Glutamatergic neuron (in vitro differentiated cells): ENCODE results near the gene ZC3H15. TPM values are rescaled to one million over a fixed set of nuclear protein-coding genes. Genes with fewer than 3 reads are reported as not detected.

Source experiments
- DNase-seq: peaks from one replicate; pipeline ENCODE4 v3.0.0; 2022
- H3K27ac Mint-ChIP-seq: one replicate; pipeline ENCODE4 v1.8.0; 2020; ENCODE audit warnings: mild to moderate bottlenecking, mixed read lengths, inconsistent platforms; ENCODE audit not compliant: unreplicated experiment
- H3K27me3 Mint-ChIP-seq: one replicate; pipeline ENCODE4 v1.8.0; 2020; ENCODE audit warnings: mild to moderate bottlenecking, moderate library complexity, mixed read lengths, inconsistent platforms; ENCODE audit not compliant: unreplicated experiment
- H3K36me3 Mint-ChIP-seq: one replicate; pipeline ENCODE4 v1.8.0; 2020; ENCODE audit warnings: mild to moderate bottlenecking, mixed read lengths, inconsistent platforms; ENCODE audit not compliant: unreplicated experiment
- H3K4me1 Mint-ChIP-seq: one replicate; pipeline ENCODE4 v1.8.0; 2020; ENCODE audit warnings: mild to moderate bottlenecking, low read depth, mixed read lengths, inconsistent platforms; ENCODE audit not compliant: unreplicated experiment
- H3K4me3 Mint-ChIP-seq: one replicate; pipeline ENCODE4 v1.8.0; 2020; ENCODE audit warnings: mild to moderate bottlenecking, mixed read lengths, inconsistent platforms; ENCODE audit not compliant: unreplicated experiment
- H3K9me3 Mint-ChIP-seq: one replicate; pipeline ENCODE4 v1.8.0; 2020; ENCODE audit warnings: mild to moderate bottlenecking, moderate library complexity, mixed read lengths, inconsistent platforms; ENCODE audit not compliant: unreplicated experiment
- total RNA-seq: library from RNA; stranded (reverse); fragmentation: NEBNext Ultra II Directional; extraction: Animal tissue kit (Norgen Biotek cat#: 25700); gene quantifications from one replicate; pipeline ENCODE4 v1.2.1, GENCODE V29; 2021; ENCODE audit not compliant: unreplicated experiment
- TF ChIP-seq, protein P1 (sequence below): fragments of 200-600 bp; sonication (generic); IDR thresholded peaks from one replicate; pipeline ENCODE4 v1.5.0; 2021; ENCODE audit not compliant: partially characterized antibody, unreplicated experiment

Gene ZC3H15
- total RNA-seq, 1 donor from 2014 or later, result 79.7 TPM

DNA sequence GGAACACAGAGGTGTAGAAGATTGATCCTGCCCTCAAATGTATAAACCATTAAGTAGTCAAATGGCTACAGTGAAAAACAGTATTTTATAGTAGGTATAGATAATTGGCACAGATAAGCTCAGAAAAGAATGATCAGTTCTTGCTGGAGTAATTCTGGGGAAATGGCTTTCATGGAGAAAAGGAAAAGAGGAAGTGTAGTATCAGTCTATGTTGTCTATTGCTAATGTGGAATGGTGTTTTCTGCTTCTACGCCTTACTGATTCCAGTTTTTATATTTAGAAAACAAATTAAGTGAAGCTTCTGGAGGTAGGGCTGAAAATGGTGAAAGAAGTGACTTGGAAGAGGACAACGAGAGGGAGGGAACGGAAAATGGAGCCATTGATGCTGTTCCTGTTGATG is 22.2 kb downstream of the ZC3H15 start:
- Mint-ChIP-seq H3K4me1 (peaks cover 2% of the 10 kb centered on the region), H3K9me3 (no peaks in the 10 kb centered on the region), H3K36me3 (no peaks in the 10 kb centered on the region), H3K27me3 (no peaks in the 10 kb centered on the region), H3K27ac (no peak overlapping the region), H3K4me3 (no peak overlapping the region)
- TF ChIP-seq, protein P1, sequence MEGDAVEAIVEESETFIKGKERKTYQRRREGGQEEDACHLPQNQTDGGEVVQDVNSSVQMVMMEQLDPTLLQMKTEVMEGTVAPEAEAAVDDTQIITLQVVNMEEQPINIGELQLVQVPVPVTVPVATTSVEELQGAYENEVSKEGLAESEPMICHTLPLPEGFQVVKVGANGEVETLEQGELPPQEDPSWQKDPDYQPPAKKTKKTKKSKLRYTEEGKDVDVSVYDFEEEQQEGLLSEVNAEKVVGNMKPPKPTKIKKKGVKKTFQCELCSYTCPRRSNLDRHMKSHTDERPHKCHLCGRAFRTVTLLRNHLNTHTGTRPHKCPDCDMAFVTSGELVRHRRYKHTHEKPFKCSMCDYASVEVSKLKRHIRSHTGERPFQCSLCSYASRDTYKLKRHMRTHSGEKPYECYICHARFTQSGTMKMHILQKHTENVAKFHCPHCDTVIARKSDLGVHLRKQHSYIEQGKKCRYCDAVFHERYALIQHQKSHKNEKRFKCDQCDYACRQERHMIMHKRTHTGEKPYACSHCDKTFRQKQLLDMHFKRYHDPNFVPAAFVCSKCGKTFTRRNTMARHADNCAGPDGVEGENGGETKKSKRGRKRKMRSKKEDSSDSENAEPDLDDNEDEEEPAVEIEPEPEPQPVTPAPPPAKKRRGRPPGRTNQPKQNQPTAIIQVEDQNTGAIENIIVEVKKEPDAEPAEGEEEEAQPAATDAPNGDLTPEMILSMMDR, result no peak
- no peak for DNase-seq

DNA sequence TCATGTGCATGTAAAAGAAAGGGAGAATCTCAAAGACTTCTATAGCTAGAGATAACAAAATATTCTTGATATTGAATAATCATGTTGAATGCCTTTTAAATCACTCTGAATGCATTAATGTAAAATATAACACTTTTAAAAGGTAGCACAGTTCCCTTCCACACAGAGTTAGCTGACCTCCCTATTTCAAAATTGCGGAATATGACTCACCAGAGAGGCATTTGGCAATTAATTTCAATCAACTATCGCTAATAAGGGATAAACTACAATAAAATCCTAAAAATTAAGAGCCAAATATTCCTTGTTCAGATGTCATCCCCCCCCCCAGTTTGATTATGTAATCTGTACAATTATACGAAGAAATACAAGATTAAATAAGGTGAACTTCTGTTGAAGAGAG is 29.3 kb downstream of the ZC3H15 start:
- H3K4me3 Mint-ChIP-seq, result no peak overlapping the region
- peaks cover 2% of the 10 kb centered on the region for H3K27me3 Mint-ChIP-seq
- H3K36me3 Mint-ChIP-seq, result no peaks in the 10 kb centered on the region
- peaks cover 18% of the 10 kb centered on the region for H3K4me1 Mint-ChIP-seq
- no peak overlapping the region for H3K27ac Mint-ChIP-seq
- no peak for DNase-seq
- peaks cover 4% of the 10 kb centered on the region for H3K9me3 Mint-ChIP-seq
- TF ChIP-seq, protein P1, result no peak

DNA sequence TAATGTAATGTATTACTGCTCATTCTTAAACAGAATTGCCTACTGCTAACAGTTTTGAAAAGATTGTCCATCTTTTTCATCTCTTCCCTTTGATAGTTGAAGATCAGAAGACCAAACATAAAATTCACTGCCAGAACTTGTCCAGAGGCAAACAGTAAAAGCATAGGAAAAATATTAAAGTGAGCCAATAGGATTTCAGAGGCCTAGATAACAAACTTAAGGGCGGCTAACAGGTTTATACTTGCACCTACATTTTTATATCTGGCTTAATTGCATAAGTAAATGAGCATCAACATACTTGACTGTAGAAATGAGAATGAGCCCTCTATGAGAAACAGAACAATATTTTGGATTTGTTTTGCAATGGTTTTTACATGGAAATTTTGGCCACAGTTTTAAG is 30.3 kb downstream of the ZC3H15 start:
- peaks cover 24% of the 10 kb centered on the region for H3K4me1 Mint-ChIP-seq
- DNase-seq, result no peak
- TF ChIP-seq, protein P1, result no peak
- no peak overlapping the region for H3K4me3 Mint-ChIP-seq
- H3K27me3 Mint-ChIP-seq, result peaks cover 2% of the 10 kb centered on the region
- H3K36me3 Mint-ChIP-seq, result no peaks in the 10 kb centered on the region
- peaks cover 4% of the 10 kb centered on the region for H3K9me3 Mint-ChIP-seq
- H3K27ac Mint-ChIP-seq, result no peak overlapping the region

DNA sequence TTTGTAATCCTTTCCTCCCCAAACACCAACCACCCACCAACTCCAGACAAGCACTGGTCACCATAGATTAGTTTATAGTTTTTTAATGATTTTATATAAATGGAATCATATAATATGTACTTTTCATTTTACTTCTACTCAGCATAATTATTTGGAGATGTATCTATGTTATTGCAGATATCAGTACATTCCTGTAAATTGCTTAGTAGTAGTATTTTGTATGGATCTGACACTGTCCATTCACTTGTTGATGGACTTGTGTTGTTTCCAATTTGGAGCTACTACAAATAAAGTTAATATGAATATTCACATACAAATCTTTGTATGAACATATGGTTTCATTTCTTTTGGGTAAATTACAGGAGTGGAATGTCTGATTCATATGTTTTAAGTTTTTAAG is 31.0 kb downstream of the ZC3H15 start:
- Mint-ChIP-seq H3K36me3 (no peaks in the 10 kb centered on the region), H3K27ac (no peak overlapping the region), H3K4me1 (peaks cover 27% of the 10 kb centered on the region), H3K9me3 (peaks cover 4% of the 10 kb centered on the region), H3K4me3 (no peak overlapping the region), H3K27me3 (peaks cover 2% of the 10 kb centered on the region)
- DNase-seq, result no peak
- TF ChIP-seq, protein P1, result no peak

DNA sequence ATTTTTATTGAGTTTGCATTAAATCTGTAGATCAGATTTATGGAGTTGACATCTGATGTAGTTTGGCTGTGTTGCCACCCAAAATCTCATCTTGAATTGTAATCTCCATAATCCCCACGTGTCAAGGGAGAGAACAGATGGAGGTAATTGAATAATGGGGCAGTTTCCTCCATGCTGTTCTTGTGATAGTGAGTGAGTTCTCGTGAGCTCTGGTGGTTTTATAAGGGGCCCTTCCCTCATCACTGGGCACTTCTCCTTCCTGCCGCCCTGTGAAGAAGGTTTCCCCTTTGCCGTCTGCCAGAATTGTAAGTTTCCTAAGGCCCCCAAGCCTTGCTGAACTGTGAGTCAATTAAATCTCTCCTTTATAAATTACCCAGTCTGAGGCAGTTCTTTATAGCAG is 32.2 kb downstream of the ZC3H15 start:
- TF ChIP-seq, protein P1, result no peak
- Mint-ChIP-seq H3K36me3 (no peaks in the 10 kb centered on the region), H3K4me3 (peak overlapping the region; percentile 81), H3K9me3 (peaks cover 4% of the 10 kb centered on the region), H3K27ac (peak overlapping the region; percentile 95), H3K4me1 (peaks cover 30% of the 10 kb centered on the region), H3K27me3 (peaks cover 2% of the 10 kb centered on the region)
- DNase-seq, result no peak
